T-cell (primary cell): ENCODE results near the gene CTXND1. TPM values are rescaled to one million over a fixed set of nuclear protein-coding genes. Genes with fewer than 3 reads are reported as not detected.

Experiments
- ATAC-seq, 4 experiments: fragments of 200-7000 bp in 3 of 4; fragments of 150-1000 bp in 1 of 4; cut with Tn5 transposase; replicated peaks in 1 of 4; 1 replicate in 3 of 4; 2 replicates in 1 of 4; pipeline ENCODE4 v1.10.0; 2021; ENCODE audit warnings: moderate library complexity in 3 of 4, mild to moderate bottlenecking in 2 of 4, moderate number of reproducible peaks in 1 of 4
- CTCF ChIA-PET, 2 donors: fragments of 300-600 bp; sonication (Branson Sonifier 250); formaldehyde crosslinking; loops; one replicate each; lab custom pipeline; 2022; ENCODE audit warnings: antibody characterized with exemption in 2 of 2; lab: Charles Lee
- POLR2A ChIA-PET, 2 donors: fragments of 300-600 bp; sonication (Branson Sonifier 250); formaldehyde crosslinking; loops; one replicate each; lab custom pipeline; 2022; ENCODE audit warnings: antibody characterized with exemption in 2 of 2; lab: Charles Lee
- DNase-seq, 35 experiments: peaks; one replicate each; pipeline versions ENCODE4 v3.0.0 to v3.0.0-alpha.2; 2013 to 2023
- H3K27ac ChIP-seq: one replicate; pipeline ENCODE4 v1.5.1; 2013; ENCODE audit warnings: low read length
- H3K27me3 ChIP-seq, 2 experiments: replicated peaks in 1 of 2; 1 replicate in 1 of 2; 2 replicates in 1 of 2; pipeline versions ENCODE4 v1.6.1 to v1.7.0; 2013; ENCODE audit warnings: low read length in 1 of 2, mixed read lengths in 1 of 2; ENCODE audit not compliant: control insufficient read depth in 2 of 2, insufficient read depth in 2 of 2; ENCODE audit errors: extremely low read depth in 1 of 2
- H3K36me3 ChIP-seq, 2 donors: 1 replicate in 1 of 2; 2 replicates in 1 of 2; pipeline versions ENCODE4 v1.6.1 to v1.7.0; 2013; ENCODE audit warnings: low read length in 1 of 2; ENCODE audit not compliant: control insufficient read depth in 2 of 2, insufficient read depth in 1 of 2; ENCODE audit errors: extremely low read depth in 1 of 2
- H3K4me1 ChIP-seq, 2 experiments: 1 replicate in 1 of 2; 2 replicates in 1 of 2; pipeline versions ENCODE4 v1.6.1 to v1.7.0; 2013; ENCODE audit warnings: low read length in 2 of 2, mixed read lengths in 1 of 2; ENCODE audit not compliant: insufficient read depth in 2 of 2, control insufficient read depth in 1 of 2; ENCODE audit errors: extremely low read depth in 1 of 2
- H3K4me3 ChIP-seq, 2 donors: 1 replicate in 1 of 2; 2 replicates in 1 of 2; pipeline versions ENCODE4 v1.5.1 to v1.7.0; 2013; ENCODE audit warnings: mild to moderate bottlenecking in 2 of 2, low read length in 1 of 2, moderate library complexity in 1 of 2; ENCODE audit not compliant: control insufficient read depth in 1 of 2; ENCODE audit errors: extremely low read depth in 1 of 2
- H3K9me3 ChIP-seq: 2 replicates; pipeline ENCODE4 v1.7.0; 2013
- H3K27ac Mint-ChIP-seq, 2 donors: one replicate each; pipeline ENCODE4 v1.8.0; 2020 to 2021; ENCODE audit warnings: mild to moderate bottlenecking in 2 of 2, mixed read lengths in 2 of 2
- H3K27me3 Mint-ChIP-seq, 2 donors: one replicate each; pipeline ENCODE4 v1.8.0; 2021 to 2022; ENCODE audit warnings: mixed read lengths in 2 of 2
- H3K36me3 Mint-ChIP-seq: one replicate; pipeline ENCODE4 v1.8.0; 2021; ENCODE audit warnings: mixed read lengths
- H3K4me1 Mint-ChIP-seq, 3 donors: one replicate each; pipeline ENCODE4 v1.8.0; 2020 to 2022; ENCODE audit warnings: mixed read lengths in 3 of 3, mild to moderate bottlenecking in 1 of 3
- H3K4me3 Mint-ChIP-seq, 3 donors: one replicate each; pipeline ENCODE4 v1.8.0; 2020 to 2022; ENCODE audit warnings: mild to moderate bottlenecking in 3 of 3, mixed read lengths in 3 of 3, moderate library complexity in 3 of 3
- H3K9me3 Mint-ChIP-seq, 3 donors: one replicate each; pipeline ENCODE4 v1.8.0; 2020 to 2022; ENCODE audit warnings: mixed read lengths in 3 of 3
- WGBS: methylation state at CpG from one replicate; pipeline ENCODE4 v1.1.5; 2013; ENCODE audit warnings: missing lambda C conversion rate; ENCODE audit not compliant: insufficient coverage; 5-methylcytosine and 5-hydroxymethylcytosine counted together
- total RNA-seq, 35 experiments: library from RNA in 6 of 35; stranded (reverse) in 6 of 35; fragments of 120-200 nt in 1 of 35; gene quantifications; one replicate each; pipeline versions ENCODE4 v1.2.1 to v1.2.4 and lab custom pipeline; 2013 to 2026

CTXND1 gene
- total RNA-seq, 5 donors from 2014 or later (not counting 1 experiment from before 2014, with no cell fraction given) = not detected

DNA sequence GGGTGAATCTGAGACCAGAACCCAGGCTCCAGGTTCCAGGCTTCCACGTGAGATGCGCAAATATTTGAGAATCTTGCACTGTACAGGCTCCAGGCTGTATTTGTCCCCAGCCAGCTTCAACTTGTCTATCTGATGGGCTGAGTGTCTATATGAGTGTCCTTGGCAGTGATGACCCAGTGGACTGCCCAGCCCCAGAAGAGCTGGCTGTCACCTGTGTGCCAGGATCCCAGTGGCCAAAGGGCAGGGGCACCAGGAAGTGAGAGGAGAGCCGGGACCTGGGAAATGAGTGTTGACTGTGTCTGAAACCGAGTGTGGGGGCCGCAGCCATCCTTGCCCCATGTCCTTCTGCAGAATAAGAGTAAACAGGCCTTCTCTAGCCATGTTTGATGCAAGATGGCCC, 88.8 kb downstream of the CTXND1 start:
- Mint-ChIP-seq H3K27ac (no peak overlapping the region), H3K4me1 (peaks cover 11 to 22% (median 11%) of the 10 kb centered on the region in 3 donors), H3K9me3 (no peaks in the 10 kb centered on the region), H3K27me3 (no peaks in the 10 kb centered on the region), H3K36me3 (peaks cover 18% of the 10 kb centered on the region), H3K4me3 (no peak overlapping the region)
- no peak overlapping the region for H3K27ac ChIP-seq
- H3K27me3 ChIP-seq = no peaks in the 10 kb centered on the region
- no peaks in the 10 kb centered on the region for H3K36me3 ChIP-seq
- DNase-seq = no peak
- WGBS = 100% methylated on average over 2 of the region's 5 CpGs
- no peak overlapping the region for H3K4me3 ChIP-seq
- H3K4me1 ChIP-seq = peaks cover 0 to 22% of the 10 kb centered on the region in 2 experiments
- ChIA-PET POLR2A (no interaction called here), CTCF (no interaction called here)
- no peak for ATAC-seq
- H3K9me3 ChIP-seq = no peaks in the 10 kb centered on the region

DNA sequence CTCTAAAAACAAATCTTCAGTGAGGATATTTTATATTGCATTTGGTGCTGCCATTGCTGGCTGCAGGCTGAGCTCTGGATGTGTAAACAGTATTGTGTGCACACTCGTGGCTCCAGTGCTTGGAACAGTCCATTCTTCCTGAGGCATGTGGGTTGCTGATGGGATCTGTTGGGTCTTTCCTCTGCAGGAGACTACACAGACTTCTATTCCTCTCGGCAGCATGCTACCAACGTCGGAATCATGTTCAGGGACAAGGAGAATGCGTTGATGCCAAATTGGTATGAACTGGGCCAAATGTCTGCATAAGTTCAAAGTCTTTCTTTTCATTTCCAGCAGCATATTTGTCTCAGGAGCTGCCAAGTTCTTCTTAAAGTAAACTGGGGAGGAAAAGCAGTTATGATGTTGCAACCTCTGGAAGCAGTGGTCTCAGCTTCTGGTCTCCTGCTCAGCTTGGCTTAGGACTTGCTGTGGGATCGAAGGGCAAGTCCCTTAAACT, 89.9 kb downstream of the CTXND1 start:
- no peak overlapping the region for H3K27ac ChIP-seq
- no peak overlapping the region for H3K4me3 ChIP-seq
- no peaks in the 10 kb centered on the region for H3K27me3 ChIP-seq
- CTCF ChIA-PET = no interaction called here
- H3K36me3 Mint-ChIP-seq = peaks cover 18% of the 10 kb centered on the region
- DNase-seq (no peak), ATAC-seq (no peak)
- no peaks in the 10 kb centered on the region for H3K9me3 Mint-ChIP-seq
- H3K4me1 Mint-ChIP-seq = peaks cover 11 to 22% (median 11%) of the 10 kb centered on the region in 3 donors
- no peaks in the 10 kb centered on the region for H3K36me3 ChIP-seq
- peaks cover 0 to 22% of the 10 kb centered on the region in 2 experiments for H3K4me1 ChIP-seq
- no peaks in the 10 kb centered on the region for H3K9me3 ChIP-seq
- POLR2A ChIA-PET = no interaction called here
- WGBS = 100% methylated on average over 1 of the region's 6 CpGs
- H3K4me3 Mint-ChIP-seq = no peak overlapping the region
- H3K27me3 Mint-ChIP-seq = no peaks in the 10 kb centered on the region
- H3K27ac Mint-ChIP-seq = no peak overlapping the region

- ATAC-seq (no peak), DNase-seq (no peak)
- Histone ChIP-seq H3K4me1 (peaks cover 0 to 22% of the 10 kb centered on the region in 2 experiments), H3K27ac (no peak overlapping the region), H3K36me3 (no peaks in the 10 kb centered on the region), H3K4me3 (no peak overlapping the region), H3K27me3 (no peaks in the 10 kb centered on the region), H3K9me3 (no peaks in the 10 kb centered on the region)
- Mint-ChIP-seq H3K4me1 (peaks cover 11 to 22% (median 11%) of the 10 kb centered on the region in 3 donors), H3K27ac (no peak overlapping the region), H3K27me3 (no peaks in the 10 kb centered on the region), H3K36me3 (peaks cover 18% of the 10 kb centered on the region), H3K4me3 (no peak overlapping the region), H3K9me3 (no peaks in the 10 kb centered on the region)
- ChIA-PET POLR2A (interaction anchor here in 1 of 2 donors (0.6 kb wide), 1 partner anchor 10 kb away, joined by 7 read pairs; no protein-coding TSS in a partner anchor), CTCF (interaction anchor here (0.6 to 0.7 kb wide), 2 partner anchors 12 to 1347 kb away, joined by 3 read pairs; no protein-coding TSS in a partner anchor)
- WGBS = 100% methylated on average over 6 of the region's 6 CpGs
These were observed 90.5 kb downstream of the CTXND1 start for GRCh38 chr15:80161468-80162016.

GRCh38 chr15:80160570-80161156, 91.3 kb downstream of the CTXND1 start:
- no peaks in the 10 kb centered on the region for H3K36me3 ChIP-seq
- DNase-seq (peak in 16 of 35 experiments; percentile 3 to 47 (median 23)), ATAC-seq (peak; percentile 62 to 83 (median 72))
- peak overlapping the region; percentile 62 to 70 for H3K27ac Mint-ChIP-seq
- CTCF ChIA-PET = interaction anchor here in 1 of 2 donors (0.7 kb wide), 1 partner anchor 12 kb away, joined by 3 read pairs; no protein-coding TSS in a partner anchor
- no peaks in the 10 kb centered on the region for H3K9me3 Mint-ChIP-seq
- 0% methylated on average over 2 of the region's 7 CpGs for WGBS
- H3K4me3 Mint-ChIP-seq = no peak overlapping the region
- no peak overlapping the region for H3K4me3 ChIP-seq
- H3K9me3 ChIP-seq = no peaks in the 10 kb centered on the region
- H3K27me3 Mint-ChIP-seq = no peaks in the 10 kb centered on the region
- H3K4me1 ChIP-seq = peaks cover 0 to 22% of the 10 kb centered on the region in 2 experiments
- peak overlapping the region; percentile 47 for H3K27ac ChIP-seq
- POLR2A ChIA-PET = no interaction called here
- peaks cover 11 to 22% (median 11%) of the 10 kb centered on the region in 3 donors for H3K4me1 Mint-ChIP-seq
- H3K27me3 ChIP-seq = no peaks in the 10 kb centered on the region
- peaks cover 18% of the 10 kb centered on the region for H3K36me3 Mint-ChIP-seq

DNA sequence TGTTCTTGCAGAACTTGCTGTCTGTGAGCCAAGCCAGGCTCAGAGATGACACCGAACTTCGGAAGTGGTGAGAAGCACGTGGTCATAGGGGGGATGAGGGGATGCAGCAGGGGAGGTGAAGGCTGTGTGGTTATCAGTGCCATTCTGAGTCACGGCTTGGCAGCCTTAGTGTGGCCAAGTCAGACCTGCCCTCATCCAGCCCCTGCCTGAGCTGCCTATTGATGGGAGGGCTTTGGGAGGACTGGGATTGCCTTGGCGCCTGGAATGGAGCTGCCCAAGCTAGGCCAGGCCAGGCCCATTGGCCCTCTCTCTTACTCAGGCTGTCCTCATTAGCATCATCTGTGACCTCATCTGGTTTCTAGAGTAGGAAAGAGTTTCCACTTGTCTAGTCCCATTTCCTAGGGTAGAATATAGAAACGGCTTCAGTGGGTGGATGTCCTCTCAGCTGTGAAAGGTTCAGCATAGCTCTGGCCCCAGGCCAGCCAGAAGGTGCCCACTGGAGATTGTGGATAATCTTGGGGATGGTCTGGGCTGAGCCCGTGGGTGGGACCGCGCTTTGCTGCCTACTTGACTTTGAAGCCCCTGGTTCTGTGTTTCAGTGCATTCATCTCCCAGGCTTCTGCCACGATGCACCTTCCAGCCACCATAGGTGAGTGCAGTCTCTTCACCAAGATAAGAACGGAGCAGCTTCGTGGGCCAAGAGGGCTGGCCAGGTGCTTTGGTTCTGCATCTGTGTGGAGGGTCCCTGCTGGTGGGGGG, 92.0 kb downstream of the CTXND1 start:
- Histone ChIP-seq H3K36me3 (no peaks in the 10 kb centered on the region), H3K27me3 (no peaks in the 10 kb centered on the region), H3K27ac (no peak overlapping the region), H3K4me3 (no peak overlapping the region), H3K9me3 (no peaks in the 10 kb centered on the region), H3K4me1 (peaks cover 0 to 26% of the 10 kb centered on the region in 2 experiments)
- H3K9me3 Mint-ChIP-seq = no peaks in the 10 kb centered on the region
- no peaks in the 10 kb centered on the region for H3K27me3 Mint-ChIP-seq
- ATAC-seq (peak in 1 of 4 experiments; percentile 45), DNase-seq (peak in 4 of 35 experiments; percentile 17 to 48 (median 20))
- H3K36me3 Mint-ChIP-seq = peaks cover 18% of the 10 kb centered on the region
- H3K4me3 Mint-ChIP-seq = no peak overlapping the region
- WGBS = 80% methylated on average over 7 of the region's 12 CpGs
- no peak overlapping the region for H3K27ac Mint-ChIP-seq
- CTCF ChIA-PET = no interaction called here
- H3K4me1 Mint-ChIP-seq = peaks cover 11 to 23% (median 16%) of the 10 kb centered on the region in 3 donors
- POLR2A ChIA-PET = no interaction called here

GRCh38 chr15:80159301-80159700, 92.7 kb downstream of the CTXND1 start:
- POLR2A ChIA-PET = no interaction called here
- H3K27me3 ChIP-seq = no peaks in the 10 kb centered on the region
- no peaks in the 10 kb centered on the region for H3K9me3 Mint-ChIP-seq

More at GRCh38 chr15:80159301-80159700, 92.7 kb downstream of the CTXND1 start:
- CTCF ChIA-PET = no interaction called here
- no peak overlapping the region for H3K4me3 Mint-ChIP-seq
- no peak for DNase-seq
- H3K27me3 Mint-ChIP-seq = no peaks in the 10 kb centered on the region
- Histone ChIP-seq H3K27ac (no peak overlapping the region), H3K4me3 (no peak overlapping the region), H3K4me1 (peaks cover 0 to 28% of the 10 kb centered on the region in 2 experiments), H3K9me3 (no peaks in the 10 kb centered on the region), H3K36me3 (no peaks in the 10 kb centered on the region)
- H3K4me1 Mint-ChIP-seq = peaks cover 12 to 28% (median 16%) of the 10 kb centered on the region in 3 donors
- no peak overlapping the region for H3K27ac Mint-ChIP-seq
- ATAC-seq = no peak
- peaks cover 17% of the 10 kb centered on the region for H3K36me3 Mint-ChIP-seq
- WGBS = 95% methylated on average over 4 of the region's 5 CpGs
